Brain microvascular endothelial cell (primary cell): ENCODE results near the gene PIGA.

Experiments used
- DNase-seq: peaks from one replicate; pipeline ENCODE4 v3.0.0-alpha.2; 2020
- H3K27ac ChIP-seq: fragments of 250-450 bp; sonication (Bioruptor Pico); 2 replicates; pipeline ENCODE4 v1.5.1; 2020; ENCODE audit warnings: mild to moderate bottlenecking, moderate library complexity
- H3K27me3 ChIP-seq: fragments of 250-450 bp; sonication (Bioruptor Pico); replicated peaks from 2 replicates; pipeline ENCODE4 v1.5.1; 2020; ENCODE audit warnings: mild to moderate bottlenecking
- H3K36me3 ChIP-seq: fragments of 250-450 bp; sonication (Bioruptor Pico); replicated peaks from 2 replicates; pipeline ENCODE4 v1.5.1; 2020; ENCODE audit warnings: mild to moderate bottlenecking
- H3K4me3 ChIP-seq: 2 replicates; pipeline ENCODE4 v1.5.1; 2011; ENCODE audit warnings: low read depth, mild to moderate bottlenecking, control low read depth, low read length, moderate library complexity
- in situ Hi-C: cut with HindIII; loops from 2 replicates; pipeline ENCODE4 v1.10.0; 2017; ENCODE audit warnings: low sequenced_read_pairs, low pct_ligation_motif_present
- TF ChIP-seq, protein P1 (sequence below): IDR thresholded peaks from 2 replicates; pipeline ENCODE4 v1.5.1; 2011; ENCODE audit warnings: low read depth, mild to moderate bottlenecking, moderate library complexity, low read length, control low read depth, inconsistent platforms; ENCODE audit errors: missing control alignments

PIGA gene

DNA sequence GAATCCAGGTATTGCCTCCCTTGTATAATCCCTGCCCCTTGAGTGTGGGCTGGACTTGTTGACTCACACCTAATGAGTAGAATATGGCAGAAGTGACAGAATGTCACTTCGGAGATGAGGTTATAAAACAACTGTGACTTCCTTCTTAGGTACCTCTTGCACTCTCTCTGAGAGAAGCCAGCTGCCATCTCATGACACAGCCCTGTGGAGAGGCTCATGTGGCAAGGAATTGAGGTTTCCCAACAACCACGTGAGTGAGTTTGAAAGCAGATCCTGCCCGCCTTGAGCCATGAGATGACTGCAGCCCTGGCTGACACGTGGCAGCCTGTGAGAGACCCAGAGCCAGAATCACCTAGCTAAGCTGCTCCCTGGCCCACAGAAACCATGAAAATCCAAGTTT lies 33.4 kb downstream of the PIGA start:
- TF ChIP-seq, protein P1, sequence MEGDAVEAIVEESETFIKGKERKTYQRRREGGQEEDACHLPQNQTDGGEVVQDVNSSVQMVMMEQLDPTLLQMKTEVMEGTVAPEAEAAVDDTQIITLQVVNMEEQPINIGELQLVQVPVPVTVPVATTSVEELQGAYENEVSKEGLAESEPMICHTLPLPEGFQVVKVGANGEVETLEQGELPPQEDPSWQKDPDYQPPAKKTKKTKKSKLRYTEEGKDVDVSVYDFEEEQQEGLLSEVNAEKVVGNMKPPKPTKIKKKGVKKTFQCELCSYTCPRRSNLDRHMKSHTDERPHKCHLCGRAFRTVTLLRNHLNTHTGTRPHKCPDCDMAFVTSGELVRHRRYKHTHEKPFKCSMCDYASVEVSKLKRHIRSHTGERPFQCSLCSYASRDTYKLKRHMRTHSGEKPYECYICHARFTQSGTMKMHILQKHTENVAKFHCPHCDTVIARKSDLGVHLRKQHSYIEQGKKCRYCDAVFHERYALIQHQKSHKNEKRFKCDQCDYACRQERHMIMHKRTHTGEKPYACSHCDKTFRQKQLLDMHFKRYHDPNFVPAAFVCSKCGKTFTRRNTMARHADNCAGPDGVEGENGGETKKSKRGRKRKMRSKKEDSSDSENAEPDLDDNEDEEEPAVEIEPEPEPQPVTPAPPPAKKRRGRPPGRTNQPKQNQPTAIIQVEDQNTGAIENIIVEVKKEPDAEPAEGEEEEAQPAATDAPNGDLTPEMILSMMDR = no peak
- Histone ChIP-seq H3K27ac (no peak overlapping the region), H3K27me3 (no peaks in the 10 kb centered on the region), H3K4me3 (no peak overlapping the region), H3K36me3 (no peaks in the 10 kb centered on the region)
- DNase-seq = no peak
- in situ Hi-C loops = no loop called here

DNA sequence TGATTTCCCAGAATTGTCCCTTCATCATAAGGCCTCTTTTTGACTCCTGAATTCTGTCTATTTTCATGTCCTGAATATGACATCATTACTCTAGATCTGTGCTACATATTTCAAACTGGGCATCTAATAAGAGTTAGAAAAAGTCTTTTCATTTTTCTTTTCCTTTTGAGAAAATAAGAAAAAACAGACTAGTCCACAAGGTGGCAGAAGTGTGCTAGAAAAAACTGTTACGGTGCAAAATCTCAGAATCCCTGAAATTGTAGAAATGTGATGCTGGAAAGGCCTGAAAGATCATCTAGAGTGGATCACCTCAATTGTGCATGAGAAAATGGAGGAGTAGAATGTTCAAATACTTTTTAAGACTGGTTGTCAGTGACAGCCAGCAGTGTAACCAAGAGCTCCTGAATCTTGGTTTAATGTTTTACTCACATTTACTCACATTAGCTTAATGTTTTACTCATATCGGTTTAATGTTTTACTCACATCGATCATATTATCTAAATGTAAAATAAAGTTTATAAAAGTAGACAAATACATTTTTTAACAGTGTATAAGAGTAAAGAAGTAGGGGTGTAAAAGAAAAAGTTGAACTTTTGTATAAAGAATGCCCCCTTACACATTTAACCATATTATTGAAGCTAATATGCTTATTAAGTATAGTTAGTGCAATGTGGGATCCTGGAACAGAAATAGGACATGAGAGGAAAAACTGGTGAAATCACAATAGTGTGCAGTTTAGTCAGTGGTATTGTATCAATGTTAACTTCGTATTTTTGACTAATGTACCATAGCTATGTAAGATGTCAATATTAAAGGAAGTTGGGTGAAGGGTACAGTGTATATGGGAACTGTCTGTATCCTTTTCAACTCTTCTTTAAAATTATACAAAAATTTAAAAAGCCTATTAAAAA lies 35.1 kb downstream of the PIGA start:
- H3K4me3 ChIP-seq = no peak overlapping the region
- no peaks in the 10 kb centered on the region for H3K36me3 ChIP-seq
- H3K27ac ChIP-seq = no peak overlapping the region
- in situ Hi-C loops = no loop called here
- TF ChIP-seq, protein P1 = peak; percentile 36
- no peaks in the 10 kb centered on the region for H3K27me3 ChIP-seq
- no peak for DNase-seq

DNA sequence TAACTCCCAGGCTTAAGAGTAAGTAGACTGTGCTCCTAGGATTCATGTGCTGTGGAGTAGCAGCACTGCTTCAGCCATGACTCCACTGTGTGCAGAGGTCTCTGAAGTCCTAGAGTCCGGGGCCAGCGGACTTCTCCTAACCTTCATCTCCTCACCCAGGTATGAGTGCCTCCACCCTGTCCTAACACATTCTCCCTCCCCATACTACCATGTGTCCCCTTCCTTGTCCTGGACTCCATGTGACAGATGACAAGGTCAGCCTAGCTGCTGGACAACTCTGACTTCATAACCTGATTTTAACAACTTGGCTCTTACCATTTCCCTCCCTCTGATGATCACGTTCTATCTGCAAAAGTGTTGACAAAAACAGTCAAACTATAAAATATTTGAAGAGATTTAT lies 36.5 kb downstream of the PIGA start:
- DNase-seq = no peak
- Histone ChIP-seq H3K4me3 (no peak overlapping the region), H3K27me3 (no peaks in the 10 kb centered on the region), H3K27ac (no peak overlapping the region), H3K36me3 (no peaks in the 10 kb centered on the region)
- TF ChIP-seq, protein P1 = no peak
- in situ Hi-C loops = no loop called here

DNA sequence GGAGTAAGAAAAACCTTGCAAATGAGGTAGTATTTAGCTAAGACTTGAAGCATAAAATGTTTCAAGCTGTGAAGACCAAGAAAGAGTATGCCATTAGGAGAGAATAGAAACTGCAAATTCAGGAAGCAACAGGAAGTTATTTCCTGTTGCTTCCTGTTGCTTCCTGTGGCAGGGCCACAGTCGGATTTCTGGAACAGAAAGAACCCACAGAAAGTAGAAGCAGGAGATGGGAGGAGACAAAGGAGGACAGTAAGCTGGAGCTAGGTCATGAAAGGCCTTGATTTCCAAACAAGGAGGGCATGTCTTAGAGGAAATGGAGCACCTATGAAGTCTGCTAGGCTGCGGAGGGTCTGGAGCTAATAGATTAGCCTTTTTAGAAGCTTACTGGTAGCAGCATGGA lies 37.1 kb downstream of the PIGA start:
- no peak for DNase-seq
- in situ Hi-C loops = no loop called here
- TF ChIP-seq, protein P1 = no peak
- Histone ChIP-seq H3K27ac (no peak overlapping the region), H3K4me3 (no peak overlapping the region), H3K36me3 (no peaks in the 10 kb centered on the region), H3K27me3 (no peaks in the 10 kb centered on the region)

DNA sequence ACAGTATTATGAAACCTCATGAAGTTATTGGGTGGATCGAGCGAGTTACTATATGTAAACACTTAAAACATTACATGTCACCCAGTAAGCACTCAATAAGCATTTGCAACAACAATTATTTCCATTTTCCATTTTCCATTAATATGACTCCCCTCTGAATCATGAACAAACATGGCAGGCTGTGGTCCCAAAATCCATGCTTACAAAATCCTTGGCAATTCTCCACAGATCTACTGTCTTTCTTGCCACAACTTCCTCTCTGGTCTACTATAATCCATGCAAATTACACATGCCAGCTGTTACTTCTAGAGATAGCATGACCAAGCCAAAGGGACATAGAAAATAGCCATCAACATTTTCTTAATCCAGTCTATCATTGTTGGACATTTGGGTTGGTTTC lies 41.9 kb downstream of the PIGA start:
- Histone ChIP-seq H3K27ac (no peak overlapping the region), H3K27me3 (no peaks in the 10 kb centered on the region), H3K4me3 (no peak overlapping the region), H3K36me3 (no peaks in the 10 kb centered on the region)
- TF ChIP-seq, protein P1 = no peak
- in situ Hi-C loops = no loop called here
- DNase-seq = no peak
